SH-SY5Y (cell line): ENCODE results near the gene CLEC3B.

Source experiments
- GATA2 ChIP-seq: IDR thresholded peaks from 2 replicates; pipeline ENCODE4 v1.6.1; 2011; ENCODE audit warnings: mild to moderate bottlenecking, low read depth, low read length
- GATA3 ChIP-seq: IDR thresholded peaks from 2 replicates; pipeline ENCODE4 v1.6.1; 2011; ENCODE audit warnings: low read depth, mild to moderate bottlenecking, low read length, moderate library complexity

DNA sequence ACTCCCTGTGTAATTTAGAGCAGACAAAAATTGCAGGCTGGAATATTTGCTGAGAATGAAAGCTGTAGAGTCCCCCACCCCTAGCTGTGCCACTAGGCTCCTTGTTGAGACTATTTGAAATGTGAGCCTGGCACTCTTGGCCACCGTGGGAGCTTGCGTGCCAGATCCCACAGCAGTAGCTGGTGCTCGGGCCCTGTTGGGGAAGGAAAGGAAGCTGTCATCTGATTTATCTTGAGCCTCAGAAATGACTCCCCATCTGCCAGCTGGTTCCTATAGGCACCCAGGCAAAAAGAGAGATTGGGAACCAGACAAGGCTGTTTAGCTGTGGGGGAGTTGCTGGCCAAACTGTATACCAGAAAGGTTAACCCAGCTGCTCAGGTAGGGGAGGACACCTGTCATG, 23.4 kb upstream of the CLEC3B start:
- TF ChIP-seq GATA2 (no peak), GATA3 (no peak)
